ENCODE data around the gene ZNF226.
"Not testable (repeated sequence)": the region's sequence is repeated elsewhere in the genome, so short reads cannot be mapped to it uniquely, and the experiment has no call there.

The ZNF226 gene

DNA sequence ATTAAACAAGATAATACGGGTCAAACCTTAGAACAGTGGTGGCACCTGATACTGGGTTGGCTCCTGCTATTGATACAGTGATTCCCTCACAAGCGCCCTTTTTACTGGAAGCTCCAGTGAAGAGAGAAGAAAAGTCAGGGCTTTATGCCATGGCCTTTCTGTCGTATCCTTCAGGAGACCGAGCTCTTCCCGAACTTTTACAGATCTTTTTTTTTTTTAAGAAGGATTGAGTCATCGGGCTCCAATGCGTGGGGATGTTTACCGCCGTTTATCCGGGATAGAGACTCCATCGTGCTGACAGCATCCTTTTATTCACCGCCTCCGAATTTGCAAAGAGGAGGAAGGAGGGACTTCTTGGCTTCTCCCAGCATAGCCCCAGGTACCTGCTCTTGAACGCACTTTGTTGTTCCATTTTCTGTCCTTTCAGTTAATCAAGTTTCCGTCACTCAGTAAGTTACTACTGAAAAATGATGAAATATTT, 48.0 kb downstream of the ZNF226 start:
- DNase-seq, result peak; percentile 33

DNA sequence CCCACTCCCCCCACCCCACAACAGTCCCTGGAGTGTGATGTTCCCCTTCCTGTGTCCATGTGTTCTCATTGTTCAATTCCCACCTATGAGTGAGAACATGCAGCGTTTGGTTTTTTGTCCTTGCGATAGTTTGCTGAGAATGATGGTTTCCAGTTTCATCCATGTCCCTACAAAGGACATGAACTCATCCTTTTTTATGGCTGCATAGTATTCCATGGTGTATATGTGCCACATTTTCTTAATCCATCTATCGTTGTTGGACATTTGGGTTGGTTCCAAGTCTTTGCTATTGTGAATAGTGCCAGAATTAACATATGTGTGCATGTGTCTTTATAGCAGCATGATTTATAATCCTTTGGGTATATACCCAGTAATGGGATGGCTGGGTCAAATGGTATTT, 55.0 kb downstream of the ZNF226 start:
- DNase-seq, result not testable (repeated sequence)

- not testable (repeated sequence) for DNase-seq
Measured at GRCh38 chr19:44220761-44221160, 55.9 kb downstream of the ZNF226 start.

DNA sequence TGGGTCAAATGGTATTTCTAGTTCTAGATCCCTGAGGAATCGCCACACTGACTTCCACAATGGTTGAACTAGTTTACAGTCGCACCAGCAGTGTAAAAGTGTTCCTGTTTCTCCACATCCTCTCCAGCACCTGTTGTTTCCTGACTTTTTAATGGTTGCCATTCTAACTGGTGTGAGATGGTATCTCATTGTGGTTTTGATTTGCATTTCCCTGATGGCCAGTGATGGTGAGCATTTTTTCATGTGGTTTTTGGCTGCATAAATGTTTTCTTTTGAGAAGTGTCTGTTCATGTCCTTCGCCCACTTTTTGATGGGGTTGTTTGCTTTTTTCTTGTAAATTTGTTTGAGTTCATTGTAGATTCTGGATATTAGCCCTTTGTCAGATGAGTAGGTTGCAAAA, 56.4 kb downstream of the ZNF226 start:
- DNase-seq, result not testable (repeated sequence)
